HG03175 (cell line): ENCODE results near the gene TMEM245.
"Not testable (repeated sequence)": the region's sequence is repeated elsewhere in the genome, so short reads cannot be mapped to it uniquely, and the experiment has no call there.

ENCODE experiments used
- ATAC-seq: cut with Tn5 transposase; IDR thresholded peaks from one replicate; pipeline ENCODE4 v1.9.1; 2021; ENCODE audit warnings: mild to moderate bottlenecking, moderate library complexity; ENCODE audit not compliant: unreplicated experiment

The TMEM245 gene

GRCh38 chr9:109072133-109072692 is 47.5 kb downstream of the TMEM245 start:
- ATAC-seq, result no peak

GRCh38 chr9:109068764-109069163 is 51.0 kb downstream of the TMEM245 start:
- no peak for ATAC-seq

GRCh38 chr9:109064963-109065702 is 54.6 kb downstream of the TMEM245 start:
- no peak for ATAC-seq

- no peak for ATAC-seq
Observed at GRCh38 chr9:109063760-109064159, 56.0 kb downstream of the TMEM245 start.

- no peak for ATAC-seq
Observed at GRCh38 chr9:109062543-109062942, 57.2 kb downstream of the TMEM245 start.

- ATAC-seq, result no peak
Observed at GRCh38 chr9:109060191-109060590, 59.6 kb downstream of the TMEM245 start.

GRCh38 chr9:109053121-109053520 is 66.6 kb downstream of the TMEM245 start:
- ATAC-seq, result not testable (repeated sequence)

- no peak for ATAC-seq
Observed at GRCh38 chr9:109052416-109052815, 67.3 kb downstream of the TMEM245 start.

GRCh38 chr9:109051733-109052132 is 68.0 kb downstream of the TMEM245 start:
- no peak for ATAC-seq

GRCh38 chr9:109050444-109050843 is 69.3 kb downstream of the TMEM245 start:
- ATAC-seq, result no peak

GRCh38 chr9:109048822-109049221 is 70.9 kb downstream of the TMEM245 start:
- no peak for ATAC-seq

- no peak for ATAC-seq
Observed at GRCh38 chr9:109047259-109047658, 72.5 kb downstream of the TMEM245 start.

- no peak for ATAC-seq
Observed at GRCh38 chr9:109046346-109046745, 73.4 kb downstream of the TMEM245 start.

- ATAC-seq, result no peak
Observed at GRCh38 chr9:109043578-109043977, 76.2 kb downstream of the TMEM245 start.

- ATAC-seq, result no peak
Observed at GRCh38 chr9:109040571-109040970, 79.2 kb downstream of the TMEM245 start.

- no peak for ATAC-seq
Observed at GRCh38 chr9:109039539-109039938, 80.2 kb downstream of the TMEM245 start.

GRCh38 chr9:109037946-109038715 is 81.6 kb downstream of the TMEM245 start:
- no peak for ATAC-seq

- no peak for ATAC-seq
Observed at GRCh38 chr9:109036744-109037680, 82.7 kb downstream of the TMEM245 start.

- no peak for ATAC-seq
Observed at GRCh38 chr9:109035684-109036423, 83.9 kb downstream of the TMEM245 start.
